Peyer's patch (tissue), 4 donors: Measurements from ENCODE around the gene ELOVL6. TPM values are rescaled to one million over a fixed set of nuclear protein-coding genes. Genes with fewer than 3 reads are reported as not detected.

Source experiments
- DNase-seq, 3 donors: peaks; one replicate each; pipeline ENCODE4 v3.0.0-alpha.2; 2017 to 2019
- H3K27ac ChIP-seq, 4 donors: fragments of 200-600 bp; sonication (generic); one replicate each; pipeline ENCODE4 v1.5.1; 2016 to 2019
- H3K27me3 ChIP-seq, 2 donors: fragments of 200-600 bp; sonication (generic); one replicate each; pipeline ENCODE4 v1.5.1; 2019
- H3K36me3 ChIP-seq, 3 donors: fragments of 200-600 bp; sonication (generic); one replicate each; pipeline ENCODE4 v1.5.1; 2016 to 2019
- H3K4me1 ChIP-seq, 4 donors: fragments of 200-600 bp; sonication (generic); one replicate each; pipeline ENCODE4 v1.5.1; 2016 to 2019
- H3K4me3 ChIP-seq, 4 donors: fragments of 200-600 bp; sonication (generic); 1 replicate in 3 of 4; 2 replicates in 1 of 4; pipeline ENCODE4 v1.5.1; 2016 to 2019; ENCODE audit warnings: mild to moderate bottlenecking in 1 of 4
- H3K9me3 ChIP-seq, 4 donors: fragments of 200-600 bp; sonication (generic); one replicate each; pipeline ENCODE4 v1.5.1; 2016 to 2019; ENCODE audit warnings: mild to moderate bottlenecking in 1 of 4
- POLR2A ChIP-seq, 2 donors: fragments of 450-650 bp; IDR thresholded peaks; one replicate each; pipeline ENCODE4 v1.5.1; 2017; ENCODE audit warnings: antibody characterized with exemption in 2 of 2, mild to moderate bottlenecking in 2 of 2, moderate library complexity in 2 of 2
- total RNA-seq, 4 donors: library from RNA; depleted of rRNA; stranded (reverse); fragments of >200 nt; gene quantifications; one replicate each; pipeline ENCODE4 v1.1.0, GENCODE V29; 2016
- TF ChIP-seq, protein P1 (sequence below), 6 experiments: fragments of 450-650 bp in 4 of 6; fragments of 200-600 bp in 2 of 6; sonication (generic) in 1 of 6; IDR thresholded peaks; one replicate each; pipeline ENCODE4 v1.5.1; 2017 to 2019; ENCODE audit warnings: antibody characterized with exemption in 6 of 6, mild to moderate bottlenecking in 3 of 6, moderate library complexity in 1 of 6

The ELOVL6 gene
- total RNA-seq, 4 donors from 2014 or later = 3.3 to 15.5 (median 12.6) TPM

DNA sequence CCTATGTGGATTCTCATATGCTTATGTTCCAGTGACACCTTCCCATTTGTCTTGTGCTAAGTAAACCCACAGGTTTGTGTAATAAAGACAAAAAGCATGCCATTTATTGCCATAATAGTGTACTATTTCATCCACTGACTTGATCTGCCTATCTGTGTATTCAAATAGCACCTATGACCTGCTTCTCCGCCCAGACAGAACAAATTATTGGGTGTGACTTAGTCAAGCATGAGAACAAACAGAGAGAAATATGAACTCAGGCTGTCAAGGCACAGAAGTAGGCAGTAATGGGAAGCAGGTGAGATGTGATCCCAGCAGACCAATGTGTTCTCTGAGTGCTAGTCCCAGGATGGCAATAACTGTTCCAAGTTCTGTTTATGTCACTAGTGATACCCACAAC is 25.4 kb downstream of the ELOVL6 start:
- H3K4me3 ChIP-seq = no peak overlapping the region
- peaks cover 0 to 10% (median 0%) of the 10 kb centered on the region in 4 donors for H3K4me1 ChIP-seq
- DNase-seq = peak in 1 of 3 donors; percentile 57
- no peak for TF ChIP-seq POLR2A (IDR thresholded peaks at IDR 0.05)
- TF ChIP-seq, protein P1, sequence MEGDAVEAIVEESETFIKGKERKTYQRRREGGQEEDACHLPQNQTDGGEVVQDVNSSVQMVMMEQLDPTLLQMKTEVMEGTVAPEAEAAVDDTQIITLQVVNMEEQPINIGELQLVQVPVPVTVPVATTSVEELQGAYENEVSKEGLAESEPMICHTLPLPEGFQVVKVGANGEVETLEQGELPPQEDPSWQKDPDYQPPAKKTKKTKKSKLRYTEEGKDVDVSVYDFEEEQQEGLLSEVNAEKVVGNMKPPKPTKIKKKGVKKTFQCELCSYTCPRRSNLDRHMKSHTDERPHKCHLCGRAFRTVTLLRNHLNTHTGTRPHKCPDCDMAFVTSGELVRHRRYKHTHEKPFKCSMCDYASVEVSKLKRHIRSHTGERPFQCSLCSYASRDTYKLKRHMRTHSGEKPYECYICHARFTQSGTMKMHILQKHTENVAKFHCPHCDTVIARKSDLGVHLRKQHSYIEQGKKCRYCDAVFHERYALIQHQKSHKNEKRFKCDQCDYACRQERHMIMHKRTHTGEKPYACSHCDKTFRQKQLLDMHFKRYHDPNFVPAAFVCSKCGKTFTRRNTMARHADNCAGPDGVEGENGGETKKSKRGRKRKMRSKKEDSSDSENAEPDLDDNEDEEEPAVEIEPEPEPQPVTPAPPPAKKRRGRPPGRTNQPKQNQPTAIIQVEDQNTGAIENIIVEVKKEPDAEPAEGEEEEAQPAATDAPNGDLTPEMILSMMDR (IDR thresholded peaks at IDR 0.05) = no peak
- H3K9me3 ChIP-seq = no peaks in the 10 kb centered on the region
- H3K36me3 ChIP-seq = no peaks in the 10 kb centered on the region
- H3K27ac ChIP-seq = peak overlapping the region in 1 of 4 donors; percentile 38
- H3K27me3 ChIP-seq = no peaks in the 10 kb centered on the region

DNA sequence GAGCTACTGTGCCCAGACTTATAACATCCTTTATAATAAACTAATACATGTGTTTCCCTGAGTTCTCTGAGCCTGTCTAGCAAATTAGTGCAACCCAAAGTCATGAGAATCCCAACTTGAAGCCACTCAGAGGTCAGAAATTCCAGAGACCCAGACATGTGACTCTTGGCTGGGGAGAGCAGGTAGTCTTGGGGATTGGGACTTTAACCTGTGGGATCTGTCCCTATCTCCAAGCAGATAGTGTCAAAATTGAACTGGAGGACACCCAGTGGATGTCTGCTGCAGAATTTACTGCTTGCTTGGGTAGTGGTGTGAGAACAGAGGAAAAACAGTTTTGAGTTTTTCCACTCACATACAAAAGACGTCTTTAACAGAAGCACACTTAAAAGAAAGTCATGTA is 26.4 kb downstream of the ELOVL6 start:
- no peak for DNase-seq
- Histone ChIP-seq H3K27me3 (no peaks in the 10 kb centered on the region), H3K27ac (no peak overlapping the region), H3K36me3 (no peaks in the 10 kb centered on the region), H3K9me3 (no peaks in the 10 kb centered on the region), H3K4me1 (peaks cover 0 to 10% (median 0%) of the 10 kb centered on the region in 4 donors), H3K4me3 (no peak overlapping the region)
- TF ChIP-seq, protein P1 (IDR thresholded peaks at IDR 0.05) = no peak
- TF ChIP-seq POLR2A (IDR thresholded peaks at IDR 0.05) = no peak

DNA sequence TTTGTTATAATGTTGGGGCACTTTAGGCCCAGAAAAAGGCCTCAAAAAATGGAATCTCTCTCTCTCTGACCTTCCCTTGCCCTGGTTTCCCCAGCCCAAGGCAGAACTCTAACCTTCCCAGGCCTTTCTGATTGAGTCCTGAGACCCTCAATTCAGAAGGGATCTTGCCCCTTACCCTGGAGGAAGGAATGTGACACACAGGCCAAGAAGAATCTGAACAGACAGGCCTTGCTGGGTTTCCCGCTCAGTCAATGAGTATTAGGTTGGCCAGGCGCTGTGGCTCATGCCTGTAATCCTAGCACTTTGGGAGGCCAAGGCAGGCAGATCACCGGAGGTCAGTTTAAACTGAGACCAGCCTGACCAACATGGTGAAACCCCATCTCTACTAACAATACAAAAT is 27.6 kb downstream of the ELOVL6 start:
- Histone ChIP-seq H3K27me3 (no peaks in the 10 kb centered on the region), H3K4me1 (peaks cover 0 to 10% (median 0%) of the 10 kb centered on the region in 4 donors), H3K27ac (no peak overlapping the region), H3K4me3 (no peak overlapping the region), H3K9me3 (no peaks in the 10 kb centered on the region), H3K36me3 (no peaks in the 10 kb centered on the region)
- DNase-seq = no peak
- no peak for TF ChIP-seq POLR2A (IDR thresholded peaks at IDR 0.05)
- TF ChIP-seq, protein P1 (IDR thresholded peaks at IDR 0.05) = no peak

DNA sequence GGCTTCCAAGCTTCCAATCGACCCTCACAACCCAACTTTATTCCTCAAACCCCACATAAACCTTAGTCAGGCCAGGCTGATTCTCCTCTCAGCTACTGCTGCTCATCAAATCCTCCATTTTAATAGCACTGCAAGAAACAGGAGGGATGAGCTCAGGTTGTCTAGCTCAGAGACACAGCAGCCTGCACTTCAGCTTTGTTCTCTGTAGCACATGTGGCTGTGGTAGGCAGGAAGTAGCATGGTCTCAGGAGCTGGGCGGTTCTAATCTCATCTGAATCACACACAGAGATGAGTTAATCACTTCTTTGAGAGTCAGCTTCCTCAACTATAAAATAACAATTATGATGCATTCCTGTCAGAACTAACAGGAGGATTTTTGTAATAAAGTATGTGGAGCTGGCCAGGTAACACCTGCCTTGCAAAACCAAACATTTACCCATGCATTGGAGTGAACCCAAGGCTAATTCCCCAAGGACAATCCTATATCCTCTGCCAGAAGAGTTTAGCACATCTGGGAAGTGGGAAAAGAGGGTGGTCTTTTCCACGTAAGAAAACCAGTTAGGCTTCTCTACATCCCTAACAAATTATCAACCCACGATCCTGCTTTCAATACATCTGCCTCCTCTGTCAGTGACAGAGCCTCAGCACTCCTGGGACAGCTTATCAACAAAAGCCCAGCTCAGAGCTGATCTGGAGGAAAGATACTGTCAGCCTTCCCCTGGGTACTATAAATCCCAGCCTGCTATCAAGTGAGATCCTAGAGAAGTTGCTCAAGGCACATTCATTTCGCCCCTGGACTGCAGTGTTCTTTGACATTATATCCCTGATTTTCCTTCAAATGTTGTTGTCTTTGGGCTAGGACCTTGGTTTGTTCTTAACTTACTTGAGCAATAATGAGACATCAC is 32.8 kb downstream of the ELOVL6 start:
- Histone ChIP-seq H3K27ac (peak overlapping the region in 1 of 4 donors; percentile 54), H3K9me3 (no peaks in the 10 kb centered on the region), H3K36me3 (no peaks in the 10 kb centered on the region), H3K4me1 (peaks cover 0 to 11% (median 0%) of the 10 kb centered on the region in 4 donors), H3K27me3 (no peaks in the 10 kb centered on the region), H3K4me3 (no peak overlapping the region)
- peak in 2 of 3 donors; percentile 23 to 80 for DNase-seq
- TF ChIP-seq, protein P1 (IDR thresholded peaks at IDR 0.05) = no peak

DNA sequence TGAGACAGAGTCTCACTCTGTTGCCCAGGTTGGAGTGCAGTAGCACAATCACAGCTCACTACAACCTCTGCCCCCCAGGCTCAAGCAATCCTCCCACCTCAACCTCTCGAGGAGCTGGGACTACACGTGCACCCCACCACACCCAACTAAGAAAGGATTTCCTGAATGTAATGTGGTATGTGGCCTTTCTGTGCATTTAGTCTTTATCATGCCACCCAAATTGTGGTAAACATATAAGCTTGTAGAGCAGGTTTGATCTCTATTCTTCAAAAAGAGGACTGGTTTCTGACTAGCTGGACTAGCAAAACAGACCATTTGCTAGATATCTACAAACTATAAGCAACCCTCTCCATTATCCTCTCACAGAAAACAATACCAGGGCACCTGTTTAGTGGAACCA is 33.6 kb downstream of the ELOVL6 start:
- no peaks in the 10 kb centered on the region for H3K27me3 ChIP-seq
- H3K27ac ChIP-seq = peak overlapping the region in 1 of 4 donors; percentile 54
- TF ChIP-seq, protein P1 (IDR thresholded peaks at IDR 0.05) = no peak
- TF ChIP-seq POLR2A (IDR thresholded peaks at IDR 0.05) = no peak
- H3K36me3 ChIP-seq = no peaks in the 10 kb centered on the region
- H3K4me3 ChIP-seq = no peak overlapping the region
- peaks cover 0 to 11% (median 0%) of the 10 kb centered on the region in 4 donors for H3K4me1 ChIP-seq
- no peak for DNase-seq
- H3K9me3 ChIP-seq = no peaks in the 10 kb centered on the region
